HCT116 (cell line): Measurements from ENCODE around the gene CSH1. TPM values are rescaled to one million over a fixed set of nuclear protein-coding genes. Genes with fewer than 3 reads are reported as not detected.

Experiments
- ATAC-seq: fragments of 200-7000 bp; cut with Tn5 transposase; 2 replicates; pipeline ENCODE4 v1.9.1; 2020; ENCODE audit warnings: mild to moderate bottlenecking, moderate library complexity
- BruUV-seq: library from RNA; stranded (reverse); fragments of 400-500 nt; replicated peaks from 2 replicates; lab custom pipeline; 2021; lab: Mats Ljungman, UMichigan
- CTCF ChIA-PET: fragments of 300-600 bp; sonication (Branson Sonifier 250); formaldehyde crosslinking; loops from one replicate; lab custom pipeline; 2021; ENCODE audit warnings: antibody characterized with exemption; lab: Charles Lee
- POLR2A ChIA-PET: fragments of 300-600, 350-600 bp; sonication (Branson Sonifier 250); formaldehyde crosslinking; loops from one replicate; lab custom pipeline; 2021; ENCODE audit warnings: antibody characterized with exemption; lab: Charles Lee
- RAD21 ChIA-PET, 2 experiments: fragments of 300-600 bp; sonication (Branson Sonifier 250); formaldehyde crosslinking; loops; one replicate each; lab custom pipeline; 2023; ENCODE audit warnings: low total read pairs in 2 of 2; ENCODE audit not compliant: uncharacterized antibody in 2 of 2, unreplicated experiment in 2 of 2, low non-redundant PET in 1 of 2; lab: Charles Lee
- DNase-seq: peaks from one replicate; pipeline ENCODE4 v3.0.0-alpha.2; 2010; ENCODE audit warnings: low read depth, low spot score
- H2AFZ ChIP-seq: fragments of 200-600 bp; shearing (Covaris generic), sonication (generic); 2 replicates; pipeline ENCODE4 v1.6.1; 2017; ENCODE audit warnings: low read depth, mixed run types, mixed read lengths, antibody characterized with exemption, low read length; ENCODE audit not compliant: poor library complexity, severe bottlenecking
- H3K27ac ChIP-seq: 2 replicates; pipeline ENCODE4 v1.5.1; 2012; ENCODE audit warnings: low read depth, low read length
- H3K27me3 ChIP-seq: fragments of 200-600 bp; sonication (generic); 2 replicates; pipeline ENCODE4 v1.6.1; 2016; ENCODE audit warnings: mixed run types, low read length, mixed read lengths; ENCODE audit not compliant: insufficient read depth
- H3K36me3 ChIP-seq, 2 experiments: fragments of 200-500 bp in 1 of 2; fragments of 200-600 bp in 1 of 2; sonication (Bioruptor generic) in 1 of 2; sonication (generic) in 1 of 2; 2 replicates each; pipeline versions ENCODE4 v1.5.1 to v1.6.1; 2014 to 2016; ENCODE audit warnings: low read length in 2 of 2, inconsistent platforms in 1 of 2, mixed read lengths in 1 of 2, mixed run types in 1 of 2; ENCODE audit not compliant: insufficient read depth in 2 of 2, control insufficient read depth in 1 of 2
- H3K4me1 ChIP-seq, 2 experiments: fragments of 200-600 bp in 1 of 2; sonication (generic) in 1 of 2; 2 replicates each; pipeline versions ENCODE4 v1.5.1 to v1.6.1; 2012 to 2017; ENCODE audit warnings: low read length in 2 of 2, inconsistent platforms in 1 of 2, mild to moderate bottlenecking in 1 of 2, mixed read lengths in 1 of 2, mixed run types in 1 of 2, moderate library complexity in 1 of 2; ENCODE audit not compliant: insufficient read depth in 2 of 2, control insufficient read depth in 1 of 2
- H3K4me2 ChIP-seq: fragments of 200-600 bp; sonication (generic); 2 replicates; pipeline ENCODE4 v1.6.1; 2017; ENCODE audit warnings: mixed run types, low read length, mixed read lengths
- H3K4me3 ChIP-seq, 2 experiments: fragments of 200-600 bp in 1 of 2; sonication (generic) in 1 of 2; replicated peaks in 1 of 2; 2 replicates each; pipeline ENCODE4 v1.5.1; 2011 to 2016; ENCODE audit warnings: low read length in 2 of 2, control low read depth in 1 of 2, low read depth in 1 of 2, mild to moderate bottlenecking in 1 of 2, mixed read lengths in 1 of 2, mixed run types in 1 of 2
- H3K79me2 ChIP-seq: fragments of 200-600 bp; sonication (generic); 2 replicates; pipeline ENCODE4 v1.6.1; 2017; ENCODE audit warnings: mild to moderate bottlenecking, mixed run types, low read length, moderate library complexity, mixed read lengths; ENCODE audit not compliant: insufficient read depth
- H3K9ac ChIP-seq: fragments of 200-600 bp; sonication (generic); 2 replicates; pipeline ENCODE4 v1.6.1; 2016; ENCODE audit warnings: low read length, mixed read lengths
- H3K9me2 ChIP-seq: fragments of 200-600 bp; sonication (generic), shearing (Covaris generic); 2 replicates; pipeline ENCODE4 v1.6.1; 2017; ENCODE audit warnings: mixed run types, mild to moderate bottlenecking, moderate library complexity; ENCODE audit not compliant: insufficient read depth
- H3K9me3 ChIP-seq, 2 experiments: fragments of 200-500 bp in 1 of 2; fragments of 200-600 bp in 1 of 2; sonication (Bioruptor generic) in 1 of 2; sonication (generic) in 1 of 2; 2 replicates each; pipeline ENCODE4 v1.6.1; 2014 to 2017; ENCODE audit warnings: low read length in 2 of 2, mixed read lengths in 2 of 2, inconsistent platforms in 1 of 2, low read depth in 1 of 2, mild to moderate bottlenecking in 1 of 2, mixed run types in 1 of 2, moderate library complexity in 1 of 2; ENCODE audit not compliant: control insufficient read depth in 1 of 2, insufficient read depth in 1 of 2
- H4K20me1 ChIP-seq: fragments of 200-600 bp; sonication (generic), shearing (Covaris generic); 2 replicates; pipeline ENCODE4 v1.6.1; 2017; ENCODE audit warnings: mixed run types, mild to moderate bottlenecking, moderate library complexity; ENCODE audit not compliant: insufficient read depth
- ATF3 ChIP-seq: IDR thresholded peaks from 2 replicates; pipeline ENCODE4 v1.6.1; 2012
- CBX3 ChIP-seq: IDR thresholded peaks from 2 replicates; pipeline ENCODE4 v1.6.1; 2012; ENCODE audit warnings: low read depth
- CEBPB ChIP-seq: IDR thresholded peaks from 2 replicates; pipeline ENCODE4 v1.6.1; 2012; ENCODE audit warnings: low read depth
- CTCF ChIP-seq, 3 experiments: fragments of 200-600 bp in 1 of 3; sonication (generic) in 1 of 3; IDR thresholded peaks in 2 of 3; conservative IDR thresholded peaks in 1 of 3; 2 replicates each; pipeline ENCODE4 v1.5.1; 2012 to 2017; ENCODE audit warnings: low read depth in 2 of 3, low read length in 2 of 3, antibody characterized with exemption in 1 of 3, borderline replicate concordance in 1 of 3, control low read depth in 1 of 3, mild to moderate bottlenecking in 1 of 3, mixed read lengths in 1 of 3, mixed run types in 1 of 3, moderate library complexity in 1 of 3; ENCODE audit not compliant: insufficient read depth in 1 of 3
- EGR1 ChIP-seq: IDR thresholded peaks from 2 replicates; pipeline ENCODE4 v1.6.1; 2012; ENCODE audit warnings: low read depth
- ELF1 ChIP-seq: IDR thresholded peaks from 2 replicates; pipeline ENCODE4 v1.6.1; 2012; ENCODE audit warnings: low read depth, borderline replicate concordance
- EZH2 ChIP-seq: fragments of 200-600 bp; sonication (generic); IDR thresholded peaks from 2 replicates; pipeline ENCODE4 v1.6.1; 2017; ENCODE audit warnings: antibody characterized with exemption, mixed run types
- JUND ChIP-seq: IDR thresholded peaks from 2 replicates; pipeline ENCODE4 v1.6.1; 2012
- MAX ChIP-seq: IDR thresholded peaks from 2 replicates; pipeline ENCODE4 v1.6.1; 2012
- POLR2A ChIP-seq: IDR thresholded peaks from 2 replicates; pipeline ENCODE4 v1.7.0; 2011; ENCODE audit warnings: borderline replicate concordance; ENCODE audit not compliant: insufficient read depth, insufficient read length; ENCODE audit errors: extremely low read depth
- POLR2AphosphoS5 ChIP-seq: IDR thresholded peaks from 2 replicates; pipeline ENCODE4 v1.6.1; 2011; ENCODE audit warnings: mild to moderate bottlenecking, low read depth, low read length, moderate library complexity
- RAD21 ChIP-seq: IDR thresholded peaks from 2 replicates; pipeline ENCODE4 v1.6.1; 2012; ENCODE audit warnings: low read depth, mild to moderate bottlenecking
- REST ChIP-seq: IDR thresholded peaks from 2 replicates; pipeline ENCODE4 v1.6.1; 2012; ENCODE audit warnings: low read depth
- SP1 ChIP-seq: IDR thresholded peaks from 2 replicates; pipeline ENCODE4 v1.6.1; 2012; ENCODE audit warnings: low read depth
- YY1 ChIP-seq: IDR thresholded peaks from 2 replicates; pipeline ENCODE4 v1.6.1; 2011; ENCODE audit warnings: low read length, low read depth, moderate library complexity, mild to moderate bottlenecking; ENCODE audit not compliant: insufficient replicate concordance; ENCODE audit errors: extremely low read depth
- ZBTB33 ChIP-seq: IDR thresholded peaks from 2 replicates; pipeline ENCODE4 v1.6.1; 2011; ENCODE audit warnings: mild to moderate bottlenecking, low read length, moderate library complexity; ENCODE audit not compliant: insufficient replicate concordance; ENCODE audit errors: extremely low read depth
- ZNF274 ChIP-seq: fragments of 200-500 bp; sonication (Bioruptor generic); IDR thresholded peaks from 2 replicates; pipeline ENCODE4 v1.6.1; 2014; ENCODE audit warnings: mild to moderate bottlenecking, low read depth, low read length, inconsistent platforms
- intact Hi-C: fragments of 100-400 bp; cut with micrococcal nuclease; formaldehyde crosslinking; loops from 2 replicates; pipeline ENCODE4 v1.10.0; 2022
- total RNA-seq: library from RNA; stranded (reverse); gene quantifications from one replicate; pipeline ENCODE4 v1.2.1, GENCODE V29; 2021; ENCODE audit not compliant: unreplicated experiment

CSH1 gene
- total RNA-seq, 1 experiment from 2014 or later = not detected

GRCh38 chr17:63848834-63849689 lies 47.3 kb downstream of the CSH1 start:
- Histone ChIP-seq H3K9me2 (no peaks in the 10 kb centered on the region), H3K9me3 (peaks cover 0 to 5% of the 10 kb centered on the region in 2 experiments; a peak in 1 of 4 replicates), H3K27ac (peak overlapping the region; percentile 61), H3K36me3 (no peaks in the 10 kb centered on the region), H3K9ac (peak overlapping the region; percentile 50), H2AFZ (peak overlapping the region; percentile 5), H3K4me3 (peak overlapping the region; percentile 18 to 52), H3K4me2 (peak overlapping the region; percentile 77), H3K4me1 (peaks cover 12 to 28% of the 10 kb centered on the region in 2 experiments), H3K79me2 (no peaks in the 10 kb centered on the region), H4K20me1 (no peaks in the 10 kb centered on the region), H3K27me3 (no peaks in the 10 kb centered on the region)
- ChIA-PET CTCF (interaction anchor here (0.7 to 1.3 kb wide), 10 partner anchors 9 to 423 kb away, joined by 3 to 9 read pairs (median 4); partner anchors contain the start of genes CCDC47, DDX42 and GH2), RAD21 (no interaction called here), POLR2A (no interaction called here)
- ATAC-seq (peak; percentile 94), DNase-seq (peak; percentile 99)
- intact Hi-C loops = no loop called here
- BruUV-seq = TSS peak; percentile 58
- no peak for TF ChIP-seq CEBPB
- no peak for TF ChIP-seq EGR1
- peak; percentile 17 for TF ChIP-seq POLR2A
- no peak for TF ChIP-seq CBX3
- no peak for TF ChIP-seq EZH2
- peak; percentile 43 for TF ChIP-seq ZBTB33
- TF ChIP-seq YY1 = peak; percentile 41
- TF ChIP-seq SP1 = no peak
- TF ChIP-seq REST = no peak
- no peak for TF ChIP-seq ZNF274
- peak in 2 of 3 experiments; percentile 56 to 68; a peak in 4 of 6 replicates for TF ChIP-seq CTCF (IDR thresholded peaks at IDR 0.05 in 2 of 3, conservative IDR thresholded peaks at IDR 0.05 in 1 of 3; ENCODE audit: borderline replicate concordance in 1 of 3, insufficient read depth in 1 of 3, low read depth in 2 of 3, low read length in 2 of 3)
- no peak for TF ChIP-seq JUND
- TF ChIP-seq ATF3 = no peak
- TF ChIP-seq RAD21 = no peak
- no peak for TF ChIP-seq MAX
- TF ChIP-seq ELF1 = no peak
- peak; percentile 56; the same call in 1 of the 2 replicates for TF ChIP-seq POLR2AphosphoS5
